HG02840 (cell line): ENCODE results near the gene TSPAN5.

Source experiments
- ATAC-seq: cut with Tn5 transposase; IDR thresholded peaks from one replicate; pipeline ENCODE4 v1.9.1; 2021; ENCODE audit warnings: mild to moderate bottlenecking, moderate library complexity, moderate number of reproducible peaks; ENCODE audit not compliant: unreplicated experiment, low FRiP score

Gene TSPAN5

DNA sequence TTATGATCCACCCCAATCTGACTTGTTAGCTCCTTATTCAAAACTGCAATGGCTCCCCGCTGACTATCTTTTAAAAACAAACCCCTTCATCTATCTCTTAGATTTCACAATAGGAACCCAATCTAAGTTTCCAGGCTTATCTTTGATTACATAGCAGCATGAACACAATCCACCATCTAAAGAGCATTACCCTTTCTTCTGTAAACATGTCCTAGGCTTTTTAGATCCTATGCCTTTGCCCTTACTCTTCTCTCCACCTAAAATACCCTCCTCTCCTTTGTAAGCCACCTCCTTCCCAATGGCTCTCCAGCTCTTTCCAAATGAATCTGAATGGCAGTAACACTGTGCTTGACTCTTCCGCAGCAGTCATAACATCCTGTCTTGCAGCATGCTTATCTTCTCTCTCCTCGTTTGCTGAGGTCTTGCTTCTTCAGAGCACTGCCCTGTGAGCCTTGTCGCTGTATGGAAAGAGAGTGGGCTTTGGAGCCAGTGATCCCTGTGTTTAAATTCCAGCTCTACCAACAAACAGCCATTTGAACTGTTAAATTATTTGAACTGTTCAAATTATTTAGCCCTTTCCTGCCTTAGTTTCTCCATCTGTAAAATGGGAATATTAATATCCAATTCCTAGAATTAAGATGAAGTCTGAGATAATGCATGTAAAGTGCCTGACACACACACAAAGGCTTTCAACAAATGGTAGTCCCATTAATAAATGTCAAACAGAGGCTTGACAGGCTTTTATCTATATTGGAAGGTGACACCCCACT, 16.2 kb upstream of the TSPAN5 start:
- no peak for ATAC-seq

DNA sequence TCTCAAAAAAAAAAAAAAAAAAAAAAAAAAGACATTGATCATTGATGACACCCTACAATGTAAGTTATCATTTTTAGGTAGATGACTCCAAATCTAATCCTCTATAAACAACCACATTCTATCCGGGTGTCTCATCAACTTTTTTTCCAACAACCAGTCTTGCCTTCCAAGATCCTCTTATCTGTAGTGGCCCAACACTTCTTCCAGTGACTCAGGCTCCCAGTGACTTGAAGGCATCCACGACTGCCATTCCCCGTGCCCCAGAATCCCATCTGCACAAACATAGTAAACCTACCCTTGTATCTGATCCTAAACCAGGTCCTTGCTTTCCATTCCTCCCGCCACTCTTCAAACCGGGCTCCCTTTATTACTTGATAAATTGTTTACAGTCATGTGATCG, 15.6 kb upstream of the TSPAN5 start:
- no peak for ATAC-seq

DNA sequence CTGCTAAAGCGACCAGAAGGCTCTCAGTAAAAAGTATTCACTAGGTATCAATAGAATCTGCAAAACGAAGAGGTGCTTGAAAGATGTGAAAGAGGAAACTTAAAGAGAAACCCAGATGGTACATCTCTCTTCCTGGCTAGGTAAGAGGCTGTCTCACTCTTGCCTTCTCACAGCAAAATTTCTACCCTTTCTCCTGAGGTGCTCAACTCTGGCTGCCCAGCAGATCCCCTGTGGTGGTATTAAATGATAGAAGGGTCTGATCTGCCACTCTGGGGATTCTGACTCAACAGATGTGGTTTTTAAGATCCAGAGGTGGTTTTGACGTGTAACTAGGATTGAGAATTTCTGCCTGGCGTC, 14.9 kb upstream of the TSPAN5 start:
- no peak for ATAC-seq

DNA sequence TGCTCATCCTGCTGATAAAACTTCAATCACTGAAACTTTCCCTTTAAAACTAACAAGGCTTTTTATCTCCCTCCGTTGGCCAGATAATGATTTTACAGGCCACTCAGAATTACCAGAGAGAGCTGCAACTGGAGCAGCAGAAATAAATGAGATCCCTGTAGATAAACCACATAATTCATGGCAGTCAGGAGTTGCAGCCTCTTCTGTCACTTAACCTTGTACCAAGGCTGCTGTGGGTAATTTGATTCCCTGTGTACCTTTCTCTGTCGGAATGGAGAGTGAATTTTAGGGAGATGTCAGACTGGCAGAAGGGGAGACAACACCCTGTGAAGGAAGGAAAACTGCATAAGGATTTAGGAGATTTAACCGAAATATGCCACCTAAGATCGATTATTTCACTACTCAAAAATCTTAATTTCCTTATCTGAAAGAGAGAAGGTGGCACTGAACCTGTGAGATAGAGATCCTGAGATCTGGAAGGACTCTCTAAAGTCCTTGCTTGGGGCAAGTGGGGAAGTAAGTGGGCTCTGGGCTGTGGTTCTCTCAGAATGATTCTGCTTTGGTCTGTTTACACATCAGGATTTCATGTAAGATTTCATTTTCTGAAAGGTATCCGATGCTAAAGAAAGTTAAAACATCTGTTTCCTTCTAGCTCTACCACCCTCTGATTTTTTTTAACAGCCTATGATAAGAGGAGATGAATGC, 14.3 kb upstream of the TSPAN5 start:
- ATAC-seq: no peak

DNA sequence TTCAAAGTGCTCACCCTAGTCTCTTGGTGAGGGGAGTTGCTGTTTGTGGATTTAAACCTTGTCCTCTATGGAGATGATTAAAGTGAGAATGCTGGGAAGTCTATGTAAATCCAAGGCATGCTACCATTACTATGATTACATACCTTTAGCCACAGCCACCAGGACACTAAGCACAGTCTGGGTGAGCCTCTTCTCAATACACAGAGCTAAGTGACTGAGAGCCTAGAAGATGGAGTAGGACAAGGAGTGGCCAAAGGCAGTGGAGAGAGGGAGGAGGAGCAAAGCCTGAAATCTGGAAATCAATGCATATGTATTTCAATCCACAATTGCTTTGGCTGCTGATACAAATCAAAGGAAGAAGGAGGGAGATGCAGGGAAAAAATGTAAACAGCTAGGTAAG, 12.7 kb upstream of the TSPAN5 start:
- no peak for ATAC-seq

DNA sequence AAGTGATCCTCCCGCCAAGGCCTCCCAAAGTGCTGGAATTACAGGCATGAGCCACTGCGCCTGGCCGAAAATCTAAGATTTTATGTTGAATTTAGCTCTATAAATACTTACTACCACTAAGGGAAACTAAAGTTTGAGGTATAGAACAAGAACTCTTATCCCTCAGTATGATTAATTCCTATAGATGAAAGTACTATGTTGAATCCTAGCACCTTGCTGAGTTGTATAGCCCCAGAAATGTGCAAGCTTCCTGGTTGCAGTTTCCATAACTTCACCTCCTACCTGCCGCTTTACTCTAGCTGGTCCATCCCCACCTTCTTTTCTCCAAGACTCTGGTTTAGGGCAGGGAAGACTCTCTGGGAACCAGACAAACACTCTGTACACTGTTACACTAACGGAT, 11.8 kb upstream of the TSPAN5 start:
- no peak for ATAC-seq

DNA sequence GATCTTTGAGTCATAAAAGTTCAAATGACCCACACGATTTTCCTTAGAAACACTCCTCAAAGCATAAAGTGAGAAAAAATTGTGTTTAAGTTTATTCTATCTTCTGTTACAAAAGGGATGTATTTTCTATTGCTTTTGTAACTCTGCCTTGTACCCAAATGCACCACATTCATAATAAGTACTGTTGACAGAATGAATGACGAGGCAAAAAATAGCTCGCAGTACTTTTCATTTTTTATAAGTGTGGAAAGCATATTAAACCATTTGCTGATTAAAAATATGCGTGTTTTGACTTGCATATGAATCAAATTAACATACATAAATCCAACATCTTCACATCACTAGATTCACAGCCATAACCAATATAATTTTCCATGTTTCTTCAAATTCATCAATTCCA, 11.2 kb upstream of the TSPAN5 start:
- ATAC-seq: no peak

DNA sequence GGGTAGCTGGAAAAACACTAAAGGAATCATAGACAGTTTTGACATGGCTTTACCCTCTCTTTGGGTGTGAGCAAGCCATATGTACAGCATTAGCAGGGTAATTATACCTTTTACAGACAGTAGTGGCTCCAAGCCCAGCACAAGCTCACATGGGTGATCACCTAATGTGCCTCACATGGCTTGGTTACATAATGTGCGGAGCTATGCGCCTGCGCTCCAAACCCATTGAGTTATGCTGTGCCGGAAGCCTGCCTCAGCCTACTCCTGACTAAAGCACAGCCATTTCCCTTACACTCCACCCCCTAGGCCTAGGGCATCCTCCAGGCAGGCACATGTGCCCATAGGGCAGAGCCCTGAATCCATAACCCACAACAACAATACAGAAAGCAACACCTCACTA, 6.5 kb upstream of the TSPAN5 start:
- ATAC-seq: no peak

DNA sequence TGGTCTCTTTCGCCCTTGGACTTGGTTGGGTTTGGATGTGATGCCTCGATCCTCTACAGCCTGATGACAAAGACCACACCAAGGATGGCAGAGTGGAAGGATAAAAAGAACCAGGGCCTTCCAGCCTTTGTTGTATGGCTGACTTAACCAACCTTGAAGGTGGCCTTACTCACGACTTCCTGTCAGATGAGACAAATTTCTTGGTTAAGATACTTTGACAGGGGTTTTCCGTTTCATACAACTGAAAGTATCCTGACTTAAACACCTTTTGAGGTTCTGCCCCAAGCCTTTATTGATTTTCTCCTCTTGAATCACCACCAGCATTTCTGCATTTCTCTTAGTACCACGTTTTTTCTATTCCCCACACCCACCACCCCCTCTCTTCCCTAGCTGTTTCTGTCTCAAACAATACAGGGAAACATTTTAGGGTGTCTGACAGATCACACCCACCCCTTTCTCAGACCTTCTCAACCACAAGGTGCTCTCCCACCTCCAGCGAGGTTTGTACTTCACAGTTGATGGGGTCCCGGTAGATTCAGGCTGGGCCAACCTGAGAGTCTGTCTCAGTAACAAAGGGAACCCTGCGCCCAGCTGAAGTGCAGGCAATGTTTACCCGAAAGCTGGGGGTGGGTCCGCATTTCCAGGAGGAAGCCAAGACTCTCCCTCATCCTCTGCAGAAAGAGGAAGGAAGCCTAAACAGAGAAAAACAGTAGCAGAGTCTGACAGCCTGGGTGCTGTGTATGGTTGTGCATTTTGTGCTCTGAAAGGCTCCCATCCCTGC, 5.0 kb upstream of the TSPAN5 start:
- peak; percentile 80 for ATAC-seq

DNA sequence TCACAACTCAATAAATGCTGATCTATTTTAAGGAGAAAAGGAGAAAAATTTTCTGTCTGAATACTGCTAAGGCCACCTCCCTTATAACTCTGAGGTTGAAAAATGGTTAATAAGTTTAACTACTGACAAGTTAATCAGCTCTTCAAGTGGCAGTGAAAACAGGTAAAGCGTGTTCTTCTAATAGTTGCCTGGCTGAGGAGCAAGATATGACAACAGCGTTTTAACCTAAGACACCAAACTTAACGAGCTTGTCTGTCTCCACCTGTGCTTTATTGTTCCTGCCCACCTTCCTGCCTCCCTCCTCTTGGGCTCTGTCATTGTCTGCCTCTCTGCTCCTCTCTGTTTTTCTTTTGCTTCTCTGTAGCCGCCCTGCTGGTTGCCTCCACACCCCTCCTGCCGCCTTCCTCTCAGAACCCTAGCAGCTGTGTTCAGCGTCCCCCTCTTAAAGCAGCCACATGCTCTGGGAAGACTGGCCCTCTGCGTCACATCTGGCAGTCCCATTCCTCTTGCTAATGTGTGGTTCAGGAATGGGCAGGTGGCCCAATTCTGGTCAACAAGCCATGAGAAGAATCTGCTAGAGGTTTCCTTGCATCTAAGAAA, 4.3 kb upstream of the TSPAN5 start:
- no peak for ATAC-seq

DNA sequence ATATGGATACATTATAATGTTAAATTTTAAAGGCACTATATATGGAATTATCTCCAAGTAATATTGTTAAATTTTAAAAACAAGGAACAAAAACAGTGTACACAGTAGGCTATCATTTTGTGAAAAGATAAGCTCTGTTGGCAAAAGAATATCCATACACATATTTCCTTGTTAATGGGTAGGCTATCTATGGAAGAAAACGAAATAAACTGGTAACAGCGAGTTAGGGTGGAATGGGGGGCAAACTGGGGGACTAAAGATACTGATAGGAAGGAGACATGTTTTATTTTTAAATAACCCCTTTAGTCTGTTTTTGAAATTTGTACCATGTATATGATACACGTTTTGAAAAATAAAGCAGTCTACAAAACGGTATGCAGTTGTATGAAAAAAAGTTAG, 3.6 kb upstream of the TSPAN5 start:
- no peak for ATAC-seq

DNA sequence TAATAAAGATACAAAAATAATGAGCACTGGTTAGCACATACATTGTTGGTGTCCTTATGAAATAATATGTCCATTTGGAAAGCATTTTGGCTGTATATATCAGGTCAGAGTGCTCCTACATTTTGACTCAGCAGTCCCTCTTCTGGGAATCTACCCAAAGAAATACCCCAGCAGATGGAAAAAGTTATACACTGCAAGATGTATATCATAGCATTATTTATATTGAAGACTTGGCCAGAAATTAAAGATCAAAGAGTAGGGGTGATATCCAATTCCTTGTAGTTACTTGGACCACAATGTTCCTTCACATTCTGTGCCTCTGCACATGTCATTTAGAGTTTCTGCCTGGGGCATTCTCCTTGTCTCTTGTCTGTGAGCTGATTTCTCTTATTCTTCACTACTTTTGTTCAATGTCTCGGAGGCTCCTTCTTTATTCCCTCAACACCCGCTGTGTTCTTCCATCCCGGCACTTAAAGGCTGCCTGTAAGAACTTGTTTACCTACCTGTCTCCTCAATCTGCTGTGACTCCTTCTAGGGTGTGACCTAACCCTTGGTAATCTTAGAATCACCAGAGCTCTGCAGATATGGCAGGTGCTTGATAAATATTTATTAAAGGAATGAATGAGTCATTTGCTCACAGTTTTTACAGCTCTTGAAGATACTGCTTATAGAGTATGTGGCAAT, 3.1 kb upstream of the TSPAN5 start:
- ATAC-seq: no peak

DNA sequence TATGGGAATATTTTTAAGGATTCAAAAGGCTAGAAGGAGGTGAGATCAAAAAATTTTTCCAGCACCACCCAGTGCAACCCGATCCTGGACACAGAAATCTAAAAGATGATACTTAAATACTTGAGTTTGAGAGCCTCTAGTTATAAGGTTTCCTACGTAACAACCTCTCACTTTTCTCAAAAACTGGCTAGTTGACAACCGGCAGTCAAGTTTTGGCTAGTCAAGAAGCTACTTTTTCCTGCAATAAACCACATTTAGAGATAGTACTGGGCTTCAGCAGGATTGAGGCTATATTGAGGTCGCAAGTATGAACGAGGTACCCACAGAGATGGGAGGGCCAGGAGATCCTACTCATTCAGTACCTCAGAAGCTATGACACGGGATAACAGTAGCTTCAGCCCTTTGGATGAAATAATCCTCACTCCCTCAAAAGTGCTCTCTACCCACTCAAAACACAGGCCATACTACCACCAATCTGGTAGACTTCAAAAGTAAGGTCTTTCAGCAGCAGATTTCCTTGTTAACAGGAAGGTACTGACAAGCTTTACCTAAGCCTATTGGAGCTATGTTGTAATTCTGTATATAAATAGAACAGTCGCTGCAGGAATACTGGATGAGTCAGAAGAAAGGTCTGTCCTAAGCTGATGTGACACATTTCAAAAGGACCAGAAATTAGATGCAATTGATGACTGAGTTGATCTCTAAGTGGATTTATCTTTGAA, 1.5 kb upstream of the TSPAN5 start:
- ATAC-seq: no peak

DNA sequence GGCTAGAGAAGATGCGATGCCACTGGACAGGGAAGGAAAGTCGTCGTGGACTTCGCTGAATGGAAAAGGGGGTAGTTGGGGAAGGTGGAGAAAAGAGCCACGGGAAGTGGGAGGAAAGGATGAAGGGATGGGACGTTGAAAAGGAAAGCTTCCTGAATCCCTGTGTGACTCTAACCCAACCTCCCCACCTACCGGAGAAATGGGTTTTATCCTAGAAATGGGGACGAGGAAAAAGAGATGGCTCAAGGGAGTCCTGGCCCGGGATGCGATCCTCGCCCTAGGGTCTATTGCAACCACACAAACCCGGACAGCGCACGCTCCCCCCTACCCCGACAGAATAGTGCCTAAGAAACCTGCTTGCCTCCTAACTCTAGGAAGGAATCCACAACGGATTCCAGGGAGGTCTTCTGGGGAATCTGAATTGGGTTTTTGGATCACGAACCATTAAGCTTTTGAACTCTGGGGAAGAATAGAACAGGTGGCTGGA, 738 bp upstream of the TSPAN5 start:
- ATAC-seq: no peak

DNA sequence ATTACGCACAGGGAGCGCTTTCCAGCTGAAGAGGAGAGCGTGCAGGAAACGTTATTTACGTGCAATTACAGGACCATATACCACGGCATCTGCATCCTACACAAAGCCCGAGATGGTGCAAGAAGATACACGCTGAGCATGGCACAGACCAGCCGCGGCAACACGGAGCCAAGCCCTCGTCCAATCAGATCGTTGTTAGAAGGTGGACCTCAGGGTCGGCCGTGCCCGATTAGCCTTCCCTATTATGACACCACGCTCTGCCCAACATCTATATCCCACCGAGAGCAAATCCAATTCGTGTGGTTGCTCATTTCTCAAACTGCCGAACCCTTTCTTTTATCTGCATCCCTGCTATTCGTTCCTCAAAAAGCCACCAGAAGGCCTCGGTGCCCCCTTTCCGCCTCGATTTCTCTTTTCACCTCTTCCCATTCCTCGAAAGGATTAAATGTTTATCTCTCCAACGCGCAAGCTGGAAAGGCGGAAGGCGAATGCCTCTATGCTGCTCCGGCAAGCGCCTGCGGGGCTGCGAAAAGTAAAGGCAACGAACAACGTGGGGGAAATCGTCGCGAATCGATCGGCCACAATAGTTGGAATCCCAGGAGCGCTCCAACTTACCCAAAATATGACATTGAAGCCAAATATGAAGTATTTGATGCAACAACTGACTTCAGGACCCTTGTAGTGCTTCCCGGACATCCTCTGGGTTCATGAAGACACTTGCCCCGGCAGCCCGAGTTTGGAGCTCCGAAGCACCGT, 702 bp downstream of the TSPAN5 start:
- ATAC-seq: peak; percentile 15

DNA sequence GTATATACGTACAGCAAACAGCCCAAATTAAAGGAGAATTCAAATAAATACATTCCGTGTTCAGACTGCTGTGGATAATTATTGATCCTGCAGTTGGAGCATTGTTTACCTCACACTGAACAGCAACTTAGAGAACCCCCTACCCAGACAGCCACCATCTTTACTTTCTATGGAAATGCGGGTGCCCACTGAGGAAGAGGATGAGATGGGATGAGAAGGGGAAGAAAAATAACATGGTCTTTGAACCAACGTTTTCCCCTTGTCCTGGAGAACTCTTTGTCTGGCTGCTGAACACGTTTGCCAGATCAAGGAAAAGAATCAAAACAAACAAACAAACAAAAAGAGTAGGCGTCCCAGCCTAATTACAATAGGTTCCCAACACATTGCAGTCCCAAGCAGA, 1.5 kb downstream of the TSPAN5 start:
- ATAC-seq: no peak

DNA sequence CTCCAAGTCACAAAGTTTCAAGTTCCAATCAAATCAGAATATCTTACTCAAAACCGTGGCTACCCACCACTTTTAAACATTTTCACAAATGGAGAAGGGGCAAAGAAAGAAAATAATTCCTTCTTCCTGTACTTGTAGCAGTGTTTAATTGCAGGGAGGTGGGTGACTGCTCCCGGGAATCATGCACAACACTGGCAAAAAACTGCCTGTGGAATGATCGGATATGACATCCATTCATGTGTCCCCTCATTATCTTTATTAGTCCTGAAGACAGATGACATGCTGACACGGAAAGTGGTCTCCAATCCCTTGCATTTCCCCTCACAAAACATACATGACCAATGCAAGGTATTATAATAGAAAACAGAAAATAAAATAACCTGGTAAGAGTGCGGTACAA, 2.0 kb downstream of the TSPAN5 start:
- ATAC-seq: no peak

DNA sequence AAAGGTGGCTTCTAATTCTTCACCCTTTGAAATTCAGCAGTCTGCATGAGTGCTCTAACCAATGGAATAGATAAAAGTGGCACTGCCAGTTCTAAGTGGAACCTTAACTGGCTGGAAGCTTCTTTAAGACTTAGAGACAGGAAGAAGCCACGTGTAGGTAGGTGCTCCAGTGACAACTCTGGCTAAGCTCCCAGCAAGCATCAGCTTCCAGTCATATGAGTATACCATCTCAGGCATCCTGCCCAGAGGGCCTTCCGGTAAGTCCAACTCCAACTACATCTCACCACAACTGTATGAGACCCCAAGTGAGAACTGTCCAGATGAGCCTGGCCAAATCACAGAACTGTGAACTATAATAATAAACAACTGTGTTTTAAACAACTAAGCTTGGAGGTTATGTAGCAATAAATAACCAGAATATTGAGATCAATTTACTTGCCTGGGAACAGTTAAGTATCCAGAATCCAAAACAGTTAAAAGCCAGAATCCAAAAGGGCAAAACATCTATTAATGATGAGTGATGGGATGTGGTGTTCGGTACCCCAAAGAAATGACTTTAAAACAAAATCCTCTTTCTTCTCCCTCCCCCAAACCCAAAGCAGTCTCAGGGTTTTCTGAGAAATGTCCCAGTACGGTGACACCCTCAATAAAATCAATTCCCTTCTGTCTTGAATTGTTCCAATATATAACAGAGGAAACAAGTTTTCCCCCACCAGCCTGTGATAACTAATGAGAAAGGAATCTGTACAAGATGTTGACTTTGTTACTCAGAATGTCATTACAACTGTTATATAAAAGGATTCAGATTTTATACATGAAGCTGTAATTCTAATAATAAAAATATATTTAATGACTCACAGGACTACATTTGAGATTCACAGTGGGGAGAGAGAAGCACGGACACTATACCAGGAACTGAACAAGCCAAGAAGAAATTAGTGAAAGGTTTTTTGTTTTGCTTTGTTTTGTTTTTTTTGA, 4.2 kb downstream of the TSPAN5 start:
- no peak for ATAC-seq
